T-helper 1 cell (primary cell): Measurements from ENCODE around the gene AFF3.

Experiments used
- DNase-seq, 5 donors: peaks; one replicate each; pipeline ENCODE4 v3.0.0-alpha.2; 2012 to 2020

The AFF3 gene

GRCh38 chr2:99816908-99817307 is 325.5 kb downstream of the AFF3 start:
- no peak for DNase-seq

GRCh38 chr2:99812426-99812825 is 330.0 kb downstream of the AFF3 start:
- DNase-seq = no peak

GRCh38 chr2:99811544-99811943 is 330.8 kb downstream of the AFF3 start:
- DNase-seq = no peak

GRCh38 chr2:99810225-99810624 is 332.2 kb downstream of the AFF3 start:
- DNase-seq = no peak

GRCh38 chr2:99809259-99809900 is 333.0 kb downstream of the AFF3 start:
- no peak for DNase-seq

GRCh38 chr2:99808361-99809200 is 333.8 kb downstream of the AFF3 start:
- DNase-seq = no peak

GRCh38 chr2:99806758-99807157 is 335.6 kb downstream of the AFF3 start:
- no peak for DNase-seq

GRCh38 chr2:99805930-99806476 is 336.4 kb downstream of the AFF3 start:
- no peak for DNase-seq

- DNase-seq = no peak
These were observed 338.5 kb downstream of the AFF3 start for GRCh38 chr2:99803846-99804245.

- no peak for DNase-seq
These were observed 339.7 kb downstream of the AFF3 start for GRCh38 chr2:99802734-99803133.

- no peak for DNase-seq
These were observed 341.0 kb downstream of the AFF3 start for GRCh38 chr2:99801327-99801901.

GRCh38 chr2:99797475-99797874 is 344.9 kb downstream of the AFF3 start:
- no peak for DNase-seq

- DNase-seq = no peak
These were observed 348.0 kb downstream of the AFF3 start for GRCh38 chr2:99794414-99794813.

GRCh38 chr2:99793022-99793421 is 349.4 kb downstream of the AFF3 start:
- no peak for DNase-seq

GRCh38 chr2:99789849-99790248 is 352.5 kb downstream of the AFF3 start:
- DNase-seq = no peak

GRCh38 chr2:99787769-99788382 is 354.5 kb downstream of the AFF3 start:
- no peak for DNase-seq

GRCh38 chr2:99786636-99787390 is 355.6 kb downstream of the AFF3 start:
- DNase-seq = no peak

GRCh38 chr2:99784946-99785345 is 357.4 kb downstream of the AFF3 start:
- DNase-seq = no peak

- DNase-seq = no peak
These were observed 358.1 kb downstream of the AFF3 start for GRCh38 chr2:99784282-99784681.

- DNase-seq = no peak
These were observed 362.1 kb downstream of the AFF3 start for GRCh38 chr2:99780276-99780675.

GRCh38 chr2:99779276-99779675 is 363.1 kb downstream of the AFF3 start:
- no peak for DNase-seq

- DNase-seq = no peak
These were observed 364.6 kb downstream of the AFF3 start for GRCh38 chr2:99777656-99778290.
